ENCODE measurements around the gene KCNIP1. TPM values are rescaled to one million over a fixed set of nuclear protein-coding genes. Genes with fewer than 3 reads are reported as not detected.

KCNIP1 gene
- total and polyA plus RNA-seq, 10 donors = 0.08 to 20.0 (median 9.4) TPM

DNA sequence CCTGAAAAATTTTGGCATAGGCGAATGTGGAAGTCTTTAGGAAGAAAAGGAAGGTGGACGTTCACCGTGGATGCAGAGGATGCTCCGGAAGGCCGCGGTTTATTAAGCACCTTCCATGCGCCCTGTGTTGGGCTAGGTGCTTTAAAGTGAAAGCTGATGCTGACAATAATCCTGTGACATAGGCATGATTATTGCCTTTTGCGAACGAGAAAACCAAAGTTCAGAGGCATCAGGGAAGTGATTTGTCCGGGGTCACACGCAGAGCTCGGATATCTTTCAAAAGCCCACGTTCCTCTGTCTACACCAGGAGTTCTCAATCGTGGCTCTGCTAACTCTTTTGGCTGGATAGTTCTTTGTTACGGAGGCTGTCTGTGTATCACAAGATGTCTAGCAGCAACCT lies 267.7 kb downstream of the KCNIP1 start:
- TF ChIP-seq, protein P1, sequence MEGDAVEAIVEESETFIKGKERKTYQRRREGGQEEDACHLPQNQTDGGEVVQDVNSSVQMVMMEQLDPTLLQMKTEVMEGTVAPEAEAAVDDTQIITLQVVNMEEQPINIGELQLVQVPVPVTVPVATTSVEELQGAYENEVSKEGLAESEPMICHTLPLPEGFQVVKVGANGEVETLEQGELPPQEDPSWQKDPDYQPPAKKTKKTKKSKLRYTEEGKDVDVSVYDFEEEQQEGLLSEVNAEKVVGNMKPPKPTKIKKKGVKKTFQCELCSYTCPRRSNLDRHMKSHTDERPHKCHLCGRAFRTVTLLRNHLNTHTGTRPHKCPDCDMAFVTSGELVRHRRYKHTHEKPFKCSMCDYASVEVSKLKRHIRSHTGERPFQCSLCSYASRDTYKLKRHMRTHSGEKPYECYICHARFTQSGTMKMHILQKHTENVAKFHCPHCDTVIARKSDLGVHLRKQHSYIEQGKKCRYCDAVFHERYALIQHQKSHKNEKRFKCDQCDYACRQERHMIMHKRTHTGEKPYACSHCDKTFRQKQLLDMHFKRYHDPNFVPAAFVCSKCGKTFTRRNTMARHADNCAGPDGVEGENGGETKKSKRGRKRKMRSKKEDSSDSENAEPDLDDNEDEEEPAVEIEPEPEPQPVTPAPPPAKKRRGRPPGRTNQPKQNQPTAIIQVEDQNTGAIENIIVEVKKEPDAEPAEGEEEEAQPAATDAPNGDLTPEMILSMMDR (IDR thresholded peaks at IDR 0.05 in 8 of 11, conservative IDR thresholded peaks at IDR 0.05 in 3 of 11) = no peak
- no peak for TF ChIP-seq POLR2A (IDR thresholded peaks at IDR 0.05)
- no peak for TF ChIP-seq POLR2AphosphoS5 (IDR thresholded peaks at IDR 0.05)

DNA sequence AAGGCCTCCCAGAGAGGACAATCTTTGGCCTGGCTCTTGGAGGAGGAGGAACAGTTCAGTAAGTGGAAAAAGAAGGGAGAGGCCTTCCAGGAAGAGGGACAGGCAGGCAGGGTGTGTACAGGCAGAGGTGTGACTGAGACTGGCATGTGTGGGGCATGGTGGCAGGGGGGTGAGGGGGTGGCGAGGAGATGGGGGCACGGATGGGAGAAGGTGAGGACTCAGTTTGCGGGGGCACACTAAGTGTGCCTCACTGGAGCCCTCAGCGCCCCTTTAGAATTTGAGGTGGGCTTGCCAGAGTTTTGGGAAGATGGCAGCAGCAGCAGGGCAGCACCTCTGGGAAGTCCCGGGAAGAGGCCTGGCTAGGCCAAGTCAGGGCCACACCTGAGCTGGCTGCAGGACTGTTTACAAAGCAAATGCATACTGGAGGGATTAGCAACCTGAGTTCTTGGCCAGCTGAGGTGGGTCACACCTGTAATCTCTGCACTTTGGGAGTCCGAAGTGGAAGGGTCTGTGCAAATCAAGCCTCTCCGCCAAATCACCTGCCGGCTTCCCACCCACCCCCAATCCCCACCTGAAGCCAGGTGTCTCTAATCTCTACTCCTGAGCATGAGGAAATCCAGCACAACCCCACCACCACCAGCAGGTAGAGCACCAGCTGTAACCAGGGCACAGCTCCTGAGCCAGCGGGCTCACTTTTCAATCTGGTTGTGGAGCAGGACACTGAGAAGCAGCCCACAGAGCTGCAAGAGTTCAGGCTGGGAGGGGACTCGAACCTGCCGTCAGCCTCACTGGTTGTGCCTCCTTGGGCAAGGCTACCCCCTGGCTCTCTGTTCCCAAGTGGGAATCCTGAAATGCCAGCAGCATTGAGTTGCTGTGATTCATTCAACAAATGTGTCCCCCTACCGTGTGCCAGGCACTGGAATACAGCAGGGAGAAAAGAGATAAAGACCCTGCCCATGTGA lies 269.5 kb downstream of the KCNIP1 start:
- 85 to 92% (median 90%) methylated on average over 12 of the region's 12 CpGs for WGBS, 5 donors
- Histone ChIP-seq H3K27me3 (replicated peaks in 1 of 7) (peaks cover 0 to 4% (median 0%) of the 10 kb centered on the region in 7 donors), H3K36me3 (no peaks in the 10 kb centered on the region), H3K9me3 (no peaks in the 10 kb centered on the region), H3K4me3 (no peak overlapping the region), H3K4me1 (peaks cover 0 to 12% (median 0%) of the 10 kb centered on the region in 6 donors), H3K27ac (no peak overlapping the region)
- intact Hi-C loops (cut with DNase I; ENCODE audit: low total_unique reads) = no loop called here
- TF ChIP-seq, protein P1 (IDR thresholded peaks at IDR 0.05 in 8 of 11, conservative IDR thresholded peaks at IDR 0.05 in 3 of 11) = no peak
- no peak for TF ChIP-seq POLR2A (IDR thresholded peaks at IDR 0.05)
- no peak for TF ChIP-seq POLR2AphosphoS5 (IDR thresholded peaks at IDR 0.05)
- DNase-seq = no peak

More for the DNA sequence above, 267.7 kb downstream of the KCNIP1 start:
- no peak overlapping the region for H3K4me3 ChIP-seq
- no peak for DNase-seq
- H3K27ac ChIP-seq = no peak overlapping the region
- H3K4me1 ChIP-seq = peaks cover 0 to 9% (median 0%) of the 10 kb centered on the region in 6 donors
- H3K27me3 ChIP-seq (replicated peaks in 1 of 7) = peaks cover 0 to 4% (median 0%) of the 10 kb centered on the region in 7 donors
- intact Hi-C loops (cut with DNase I; ENCODE audit: low total_unique reads) = no loop called here
- H3K36me3 ChIP-seq = no peaks in the 10 kb centered on the region
- 88 to 95% (median 91%) methylated on average over 15 of the region's 15 CpGs for WGBS, 5 donors
- H3K9me3 ChIP-seq = no peaks in the 10 kb centered on the region

DNA sequence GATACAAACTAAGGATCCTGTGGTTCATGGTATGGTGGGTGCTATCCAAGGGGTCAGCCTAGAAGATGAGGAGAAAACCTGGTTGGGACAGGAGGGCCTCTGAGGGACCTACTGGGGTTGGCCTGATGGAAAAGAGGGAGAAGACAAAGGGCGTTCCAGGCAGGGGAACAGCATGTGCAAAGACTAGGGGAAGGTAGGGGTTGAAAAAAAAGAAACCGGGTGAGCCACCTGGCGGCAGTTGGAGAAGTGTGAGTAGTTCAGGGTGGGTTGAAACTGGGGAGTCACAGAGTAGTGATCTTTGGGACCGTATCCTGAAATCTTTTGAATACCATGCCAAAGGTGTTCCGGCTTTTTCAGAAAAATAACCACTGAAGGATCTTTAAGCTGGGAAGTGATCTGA lies 271.0 kb downstream of the KCNIP1 start:
- intact Hi-C loops (cut with DNase I; ENCODE audit: low total_unique reads) = no loop called here
- TF ChIP-seq POLR2A (IDR thresholded peaks at IDR 0.05) (no peak), POLR2AphosphoS5 (IDR thresholded peaks at IDR 0.05) (no peak)
- TF ChIP-seq, protein P1 (IDR thresholded peaks at IDR 0.05 in 8 of 11, conservative IDR thresholded peaks at IDR 0.05 in 3 of 11) = no peak
- no peak overlapping the region for H3K4me3 ChIP-seq
- H3K27ac ChIP-seq = no peak overlapping the region
- no peak for DNase-seq
- H3K9me3 ChIP-seq = no peaks in the 10 kb centered on the region
- H3K36me3 ChIP-seq = no peaks in the 10 kb centered on the region
- peaks cover 0 to 12% (median 0%) of the 10 kb centered on the region in 6 donors for H3K4me1 ChIP-seq
- 83 to 90% (median 87%) methylated on average over 5 of the region's 5 CpGs for WGBS, 5 donors
- H3K27me3 ChIP-seq (replicated peaks in 1 of 7) = peaks cover 0 to 4% (median 0%) of the 10 kb centered on the region in 7 donors

DNA sequence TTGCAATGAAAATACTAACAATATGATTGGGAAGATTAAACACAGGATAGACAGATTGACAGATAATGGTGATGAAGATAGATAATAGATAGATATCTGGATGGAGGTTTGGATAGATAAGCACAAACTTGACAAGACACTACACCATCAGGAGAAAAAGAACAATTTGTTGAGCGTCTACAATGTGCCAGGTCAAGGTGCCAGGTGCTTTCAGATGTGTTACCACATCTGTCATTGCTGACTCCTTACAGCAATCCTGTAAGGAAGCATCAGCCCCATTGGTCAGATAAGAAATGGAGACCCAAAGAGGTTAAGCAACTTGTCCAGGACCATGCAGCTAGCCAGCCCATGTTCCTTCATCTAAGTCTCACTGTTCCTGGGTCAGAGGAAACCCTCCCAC lies 278.1 kb downstream of the KCNIP1 start:
- H3K4me3 ChIP-seq = no peak overlapping the region
- H3K9me3 ChIP-seq = no peaks in the 10 kb centered on the region
- 81 to 92% (median 88%) methylated on average over 1 of the region's 1 CpG for WGBS, 5 donors
- no peak overlapping the region for H3K27ac ChIP-seq
- no peak for DNase-seq
- intact Hi-C loops (cut with DNase I; ENCODE audit: low total_unique reads) = no loop called here
- no peaks in the 10 kb centered on the region for H3K27me3 ChIP-seq (replicated peaks in 1 of 7)
- TF ChIP-seq, protein P1 (IDR thresholded peaks at IDR 0.05 in 8 of 11, conservative IDR thresholded peaks at IDR 0.05 in 3 of 11) = no peak
- TF ChIP-seq POLR2A (IDR thresholded peaks at IDR 0.05) = no peak
- no peak for TF ChIP-seq POLR2AphosphoS5 (IDR thresholded peaks at IDR 0.05)
- H3K4me1 ChIP-seq = peaks cover 0 to under 1% (median 0%) of the 10 kb centered on the region in 6 donors
- no peaks in the 10 kb centered on the region for H3K36me3 ChIP-seq
